Osteocyte (in vitro differentiated cells): ENCODE results near the gene DDX39A. TPM values are rescaled to one million over a fixed set of nuclear protein-coding genes. Genes with fewer than 3 reads are reported as not detected.
"Not testable (repeated sequence)": the region's sequence is repeated elsewhere in the genome, so short reads cannot be mapped to it uniquely, and the experiment has no call there.

Experiments used
- DNase-seq: peaks from one replicate; pipeline ENCODE4 v3.0.0; 2021; ENCODE audit warnings: mixed read lengths; ENCODE audit not compliant: unreplicated experiment; ENCODE audit errors: extremely low spot score
- H3K27ac Mint-ChIP-seq: one replicate; pipeline ENCODE4 v1.8.0; 2021; ENCODE audit warnings: mild to moderate bottlenecking, mixed read lengths; ENCODE audit not compliant: unreplicated experiment
- H3K27me3 Mint-ChIP-seq: one replicate; pipeline ENCODE4 v1.8.0; 2021; ENCODE audit warnings: mixed read lengths; ENCODE audit not compliant: unreplicated experiment
- H3K36me3 Mint-ChIP-seq: one replicate; pipeline ENCODE4 v1.8.0; 2021; ENCODE audit warnings: mixed read lengths; ENCODE audit not compliant: unreplicated experiment
- H3K4me1 Mint-ChIP-seq: one replicate; pipeline ENCODE4 v1.8.0; 2021; ENCODE audit warnings: mixed read lengths; ENCODE audit not compliant: unreplicated experiment
- H3K4me3 Mint-ChIP-seq: one replicate; pipeline ENCODE4 v1.8.0; 2021; ENCODE audit warnings: mild to moderate bottlenecking, moderate library complexity, mixed read lengths; ENCODE audit not compliant: unreplicated experiment
- H3K9me3 Mint-ChIP-seq: one replicate; pipeline ENCODE4 v1.8.0; 2021; ENCODE audit warnings: mixed read lengths; ENCODE audit not compliant: unreplicated experiment
- total RNA-seq: library from RNA; stranded (reverse); gene quantifications from 2 replicates; pipeline ENCODE4 v1.2.1, GENCODE V29; 2021
- TF ChIP-seq, protein P1 (sequence below): fragments of 200-600 bp; sonication (generic); IDR thresholded peaks from 2 replicates; pipeline ENCODE4 v1.5.0; 2021; ENCODE audit warnings: antibody characterized with exemption, mild to moderate bottlenecking, moderate library complexity

Gene DDX39A
- total RNA-seq, 1 donor from 2014 or later, result 71.0 TPM

- TF ChIP-seq, protein P1, sequence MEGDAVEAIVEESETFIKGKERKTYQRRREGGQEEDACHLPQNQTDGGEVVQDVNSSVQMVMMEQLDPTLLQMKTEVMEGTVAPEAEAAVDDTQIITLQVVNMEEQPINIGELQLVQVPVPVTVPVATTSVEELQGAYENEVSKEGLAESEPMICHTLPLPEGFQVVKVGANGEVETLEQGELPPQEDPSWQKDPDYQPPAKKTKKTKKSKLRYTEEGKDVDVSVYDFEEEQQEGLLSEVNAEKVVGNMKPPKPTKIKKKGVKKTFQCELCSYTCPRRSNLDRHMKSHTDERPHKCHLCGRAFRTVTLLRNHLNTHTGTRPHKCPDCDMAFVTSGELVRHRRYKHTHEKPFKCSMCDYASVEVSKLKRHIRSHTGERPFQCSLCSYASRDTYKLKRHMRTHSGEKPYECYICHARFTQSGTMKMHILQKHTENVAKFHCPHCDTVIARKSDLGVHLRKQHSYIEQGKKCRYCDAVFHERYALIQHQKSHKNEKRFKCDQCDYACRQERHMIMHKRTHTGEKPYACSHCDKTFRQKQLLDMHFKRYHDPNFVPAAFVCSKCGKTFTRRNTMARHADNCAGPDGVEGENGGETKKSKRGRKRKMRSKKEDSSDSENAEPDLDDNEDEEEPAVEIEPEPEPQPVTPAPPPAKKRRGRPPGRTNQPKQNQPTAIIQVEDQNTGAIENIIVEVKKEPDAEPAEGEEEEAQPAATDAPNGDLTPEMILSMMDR, result no peak
- no peaks in the 10 kb centered on the region for H3K36me3 Mint-ChIP-seq
- no peaks in the 10 kb centered on the region for H3K9me3 Mint-ChIP-seq
- no peak overlapping the region for H3K27ac Mint-ChIP-seq
- no peaks in the 10 kb centered on the region for H3K27me3 Mint-ChIP-seq
- no peak overlapping the region for H3K4me3 Mint-ChIP-seq
- no peak for DNase-seq
- peaks cover 16% of the 10 kb centered on the region for H3K4me1 Mint-ChIP-seq
These were observed 49.6 kb downstream of the DDX39A start for GRCh38 chr19:14369399-14370168.

DNA sequence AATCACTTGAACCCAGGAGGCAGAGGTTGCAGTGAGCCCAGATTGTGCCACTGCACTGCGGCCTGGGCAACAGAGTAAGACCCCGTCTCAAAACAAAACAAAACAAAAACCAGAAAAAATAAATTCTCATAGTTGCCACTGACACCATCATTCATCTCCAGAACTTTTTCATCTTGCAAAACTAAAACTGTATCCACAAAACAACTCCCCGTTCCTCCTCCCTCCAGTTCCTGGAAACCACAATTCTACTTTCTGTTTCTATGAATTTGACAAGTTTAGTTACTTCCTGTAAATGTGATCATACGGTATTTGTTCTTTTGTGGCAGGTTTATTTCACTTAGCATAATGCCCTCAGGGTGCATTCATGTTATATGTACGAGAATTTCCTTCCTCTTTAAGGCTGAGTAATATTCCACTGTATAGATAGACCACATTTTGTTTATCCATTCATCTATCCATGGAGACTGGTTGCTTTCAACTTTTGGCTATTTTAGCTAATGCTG is 51.1 kb downstream of the DDX39A start:
- Mint-ChIP-seq H3K27me3 (no peaks in the 10 kb centered on the region), H3K4me1 (peaks cover 27% of the 10 kb centered on the region), H3K4me3 (no peak overlapping the region), H3K27ac (no peak overlapping the region), H3K36me3 (no peaks in the 10 kb centered on the region), H3K9me3 (no peaks in the 10 kb centered on the region)
- TF ChIP-seq, protein P1, result no peak
- no peak for DNase-seq

- TF ChIP-seq, protein P1, result no peak
- Mint-ChIP-seq H3K27ac (peak overlapping the region; percentile 83), H3K36me3 (no peaks in the 10 kb centered on the region), H3K9me3 (no peaks in the 10 kb centered on the region), H3K27me3 (no peaks in the 10 kb centered on the region), H3K4me3 (no peak overlapping the region), H3K4me1 (peaks cover 34% of the 10 kb centered on the region)
- DNase-seq, result no peak
These were observed 52.1 kb downstream of the DDX39A start for GRCh38 chr19:14367016-14367415.

GRCh38 chr19:14366529-14366928 is 52.6 kb downstream of the DDX39A start:
- DNase-seq, result no peak
- H3K27ac Mint-ChIP-seq, result peak overlapping the region; percentile 83
- H3K27me3 Mint-ChIP-seq, result no peaks in the 10 kb centered on the region
- no peak overlapping the region for H3K4me3 Mint-ChIP-seq
- H3K4me1 Mint-ChIP-seq, result peaks cover 38% of the 10 kb centered on the region
- no peaks in the 10 kb centered on the region for H3K9me3 Mint-ChIP-seq
- no peaks in the 10 kb centered on the region for H3K36me3 Mint-ChIP-seq
- TF ChIP-seq, protein P1, result no peak

- not testable (repeated sequence) for H3K9me3 Mint-ChIP-seq, H3K36me3 Mint-ChIP-seq, H3K27me3 Mint-ChIP-seq, H3K4me3 Mint-ChIP-seq, DNase-seq
- Mint-ChIP-seq H3K27ac (peak overlapping the region; percentile 58), H3K4me1 (peaks cover 30% of the 10 kb centered on the region)
These were observed 55.1 kb downstream of the DDX39A start for GRCh38 chr19:14364098-14364443.
